A673 (cell line): ENCODE results near the gene PPP2R5E. TPM values are rescaled to one million over a fixed set of nuclear protein-coding genes. Genes with fewer than 3 reads are reported as not detected.

Experiments
- BruUV-seq: library from RNA; stranded (reverse); fragments of 400-500 nt; replicated peaks from 2 replicates; lab custom pipeline; 2021; lab: Mats Ljungman, UMichigan
- CTCF ChIA-PET: fragments of 300-600 bp; sonication (Branson Sonifier 250); formaldehyde crosslinking; loops from one replicate; lab custom pipeline; 2022; ENCODE audit warnings: antibody characterized with exemption; lab: Charles Lee
- POLR2A ChIA-PET: fragments of 300-600 bp; sonication (Branson Sonifier 250); formaldehyde crosslinking; loops from one replicate; lab custom pipeline; 2022; ENCODE audit warnings: antibody characterized with exemption; ENCODE audit not compliant: low non-redundant PET; lab: Charles Lee
- DNase-seq: peaks from one replicate; pipeline ENCODE4 v3.0.0-alpha.2; 2015; ENCODE audit warnings: low spot score
- H3K27ac ChIP-seq: fragments of 200-600 bp; sonication (generic); 2 replicates; pipeline ENCODE4 v1.5.1; 2016; ENCODE audit warnings: mixed run types, low read depth, mild to moderate bottlenecking, mixed read lengths, antibody characterized with exemption, low read length; ENCODE audit not compliant: poor library complexity, severe bottlenecking
- H3K27me3 ChIP-seq: fragments of 200-600 bp; sonication (generic); replicated peaks from 2 replicates; pipeline ENCODE4 v1.6.1; 2017; ENCODE audit warnings: mixed run types, low read depth, mild to moderate bottlenecking, mixed read lengths, antibody characterized with exemption, low read length; ENCODE audit not compliant: insufficient read depth, poor library complexity
- H3K36me3 ChIP-seq: fragments of 200-600 bp; sonication (generic); 2 replicates; pipeline ENCODE4 v1.6.1; 2016; ENCODE audit warnings: mixed run types, mild to moderate bottlenecking, mixed read lengths, antibody characterized with exemption, low read length; ENCODE audit not compliant: insufficient read depth, poor library complexity, severe bottlenecking
- H3K4me1 ChIP-seq: fragments of 200-600 bp; sonication (generic); 2 replicates; pipeline ENCODE4 v1.6.1; 2017; ENCODE audit warnings: mixed run types, mild to moderate bottlenecking, mixed read lengths, antibody characterized with exemption, low read length; ENCODE audit not compliant: insufficient read depth, poor library complexity, severe bottlenecking
- H3K4me3 ChIP-seq: fragments of 200-600 bp; sonication (generic); 2 replicates; pipeline ENCODE4 v1.5.1; 2016; ENCODE audit warnings: low read depth, mixed run types, mild to moderate bottlenecking, mixed read lengths, low read length; ENCODE audit not compliant: poor library complexity, severe bottlenecking
- H3K9me3 ChIP-seq: fragments of 200-600 bp; sonication (generic); 2 replicates; pipeline ENCODE4 v1.6.1; 2016; ENCODE audit warnings: mixed run types, low read depth, mild to moderate bottlenecking, mixed read lengths, antibody characterized with exemption, low read length; ENCODE audit not compliant: poor library complexity, severe bottlenecking
- CTCF ChIP-seq: fragments of 300-800, 200-600 bp; sonication (generic); conservative IDR thresholded peaks from 2 replicates; pipeline ENCODE4 v1.5.1; 2017; ENCODE audit warnings: low read depth, mild to moderate bottlenecking, antibody characterized with exemption, low read length, moderate library complexity, mixed read lengths
- EZH2 ChIP-seq: fragments of 200-600 bp; sonication (generic); IDR thresholded peaks from 2 replicates; pipeline ENCODE4 v1.6.1; 2017; ENCODE audit warnings: borderline replicate concordance, low read depth, mild to moderate bottlenecking, mixed read lengths, antibody characterized with exemption, low read length; ENCODE audit not compliant: poor library complexity, severe bottlenecking
- intact Hi-C: fragments of 100-400 bp; cut with micrococcal nuclease; formaldehyde crosslinking; loops from one replicate; pipeline ENCODE4 v1.10.0; 2022; ENCODE audit not compliant: unreplicated experiment
- total RNA-seq: library from RNA; stranded (reverse); gene quantifications from 2 replicates; pipeline ENCODE4 v1.2.3, GENCODE V29; 2021

Gene PPP2R5E
- total RNA-seq, 1 experiment from 2014 or later, result 66.0 TPM

- Histone ChIP-seq H3K4me1 (peaks cover 53% of the 10 kb centered on the region), H3K27me3 (no peaks in the 10 kb centered on the region), H3K36me3 (no peaks in the 10 kb centered on the region), H3K9me3 (no peaks in the 10 kb centered on the region), H3K27ac (peak overlapping the region; percentile 34), H3K4me3 (no peak overlapping the region)
- no TSS peak for BruUV-seq
- CTCF ChIA-PET, result interaction anchor here (0.7 kb wide), 1 partner anchor 32 kb away, joined by 6 read pairs; no protein-coding TSS in a partner anchor
- DNase-seq, result peak; percentile 84
- intact Hi-C loops, result no loop called here
- TF ChIP-seq CTCF, result no peak
- TF ChIP-seq EZH2, result no peak
- POLR2A ChIA-PET, result interaction anchor here (0.6 kb wide), 1 partner anchor 21 kb away, joined by 3 read pairs; no protein-coding TSS in a partner anchor
These were observed 72.0 kb downstream of the PPP2R5E start for GRCh38 chr14:63470962-63471793.

GRCh38 chr14:63468294-63468693 is 74.9 kb downstream of the PPP2R5E start:
- intact Hi-C loops, result no loop called here
- Histone ChIP-seq H3K36me3 (no peaks in the 10 kb centered on the region), H3K4me3 (no peak overlapping the region), H3K27me3 (no peaks in the 10 kb centered on the region), H3K27ac (no peak overlapping the region), H3K9me3 (no peaks in the 10 kb centered on the region), H3K4me1 (peaks cover 41% of the 10 kb centered on the region)
- DNase-seq, result no peak
- BruUV-seq, result no TSS peak
- TF ChIP-seq EZH2 (no peak), CTCF (no peak)
- POLR2A ChIA-PET, result no interaction called here
- CTCF ChIA-PET, result no interaction called here

- Histone ChIP-seq H3K27ac (no peak overlapping the region), H3K4me3 (no peak overlapping the region), H3K27me3 (no peaks in the 10 kb centered on the region), H3K4me1 (peaks cover 34% of the 10 kb centered on the region), H3K36me3 (no peaks in the 10 kb centered on the region), H3K9me3 (no peaks in the 10 kb centered on the region)
- no TSS peak for BruUV-seq
- POLR2A ChIA-PET, result no interaction called here
- DNase-seq, result no peak
- TF ChIP-seq CTCF (no peak), EZH2 (no peak)
- CTCF ChIA-PET, result no interaction called here
- intact Hi-C loops, result no loop called here
These were observed 75.6 kb downstream of the PPP2R5E start for GRCh38 chr14:63467440-63468072.
